GM23338 (cell line): ENCODE measurements around the gene PANK3. TPM values are rescaled to one million over a fixed set of nuclear protein-coding genes. Genes with fewer than 3 reads are reported as not detected.

Source experiments
- ATAC-seq: fragments of 200-7000 bp; cut with Tn5 transposase; 3 replicates; pipeline ENCODE4 v1.9.1; 2020
- DNase-seq: peaks from one replicate; pipeline ENCODE4 v3.0.0-alpha.2; 2015; ENCODE audit warnings: low spot score
- H2AFZ ChIP-seq: fragments of 200-600 bp; sonication (generic); 2 replicates; pipeline ENCODE4 v1.8.0; 2016; ENCODE audit warnings: antibody characterized with exemption, mild to moderate bottlenecking, moderate library complexity
- H3F3A ChIP-seq: fragments of 200-600 bp; sonication (generic); replicated peaks from 2 replicates; pipeline ENCODE4 v1.8.0; 2017; ENCODE audit warnings: antibody characterized with exemption, mixed run types, low read depth
- H3K27ac ChIP-seq: fragments of 200-600 bp; sonication (generic); 2 replicates; pipeline ENCODE4 v1.6.1; 2016; ENCODE audit warnings: low read depth
- H3K27me3 ChIP-seq: fragments of 200-600 bp; sonication (generic); 2 replicates; pipeline ENCODE4 v1.8.0; 2016; ENCODE audit warnings: mild to moderate bottlenecking, mixed run types, moderate library complexity; ENCODE audit not compliant: insufficient read depth
- H3K36me3 ChIP-seq: fragments of 200-600 bp; sonication (generic); 2 replicates; pipeline ENCODE4 v1.8.0; 2016; ENCODE audit warnings: mild to moderate bottlenecking; ENCODE audit not compliant: insufficient read depth
- H3K4me1 ChIP-seq: fragments of 200-600 bp; sonication (generic); 2 replicates; pipeline ENCODE4 v1.8.0; 2016; ENCODE audit warnings: mild to moderate bottlenecking, moderate library complexity; ENCODE audit not compliant: insufficient read depth
- H3K4me2 ChIP-seq: fragments of 200-600 bp; sonication (generic); 2 replicates; pipeline ENCODE4 v1.7.1; 2017; ENCODE audit warnings: mixed run types
- H3K4me3 ChIP-seq: fragments of 200-600 bp; sonication (generic); 2 replicates; pipeline ENCODE4 v1.6.1; 2016; ENCODE audit warnings: mixed run types
- H3K79me2 ChIP-seq: fragments of 200-600 bp; sonication (generic); replicated peaks from 2 replicates; pipeline ENCODE4 v1.8.0; 2017; ENCODE audit warnings: mild to moderate bottlenecking; ENCODE audit not compliant: insufficient read depth
- H3K9me2 ChIP-seq: fragments of 200-600 bp; sonication (generic); 2 replicates; pipeline ENCODE4 v1.8.0; 2017; ENCODE audit not compliant: insufficient read depth
- H4K20me1 ChIP-seq: fragments of 200-600 bp; sonication (generic); replicated peaks from 2 replicates; pipeline ENCODE4 v1.8.0; 2017; ENCODE audit warnings: mild to moderate bottlenecking; ENCODE audit not compliant: insufficient read depth
- H3K27ac Mint-ChIP-seq: 2 replicates; pipeline ENCODE4 v1.8.0; 2020; ENCODE audit warnings: inconsistent platforms, mild to moderate bottlenecking, moderate library complexity, mixed read lengths
- H3K27me3 Mint-ChIP-seq: 3 replicates; pipeline ENCODE4 v1.8.0; 2022; ENCODE audit warnings: low read depth, mild to moderate bottlenecking, moderate library complexity, mixed read lengths, inconsistent platforms; ENCODE audit not compliant: insufficient read depth, poor library complexity
- H3K36me3 Mint-ChIP-seq: 3 replicates; pipeline ENCODE4 v1.8.0; 2021; ENCODE audit warnings: low read depth, mild to moderate bottlenecking, inconsistent platforms, moderate library complexity, mixed read lengths
- H3K4me1 Mint-ChIP-seq: 3 replicates; pipeline ENCODE4 v1.8.0; 2020; ENCODE audit warnings: mild to moderate bottlenecking, inconsistent platforms, mixed read lengths
- H3K4me3 Mint-ChIP-seq: 3 replicates; pipeline ENCODE4 v1.8.0; 2021; ENCODE audit warnings: moderate library complexity, mild to moderate bottlenecking, inconsistent platforms, mixed read lengths
- H3K9me3 Mint-ChIP-seq: 3 replicates; pipeline ENCODE4 v1.8.0; 2020; ENCODE audit warnings: moderate library complexity, mild to moderate bottlenecking, inconsistent platforms, mixed read lengths
- CREB1 ChIP-seq: fragments of 250-450 bp; sonication (Bioruptor Pico); IDR thresholded peaks from 2 replicates; pipeline ENCODE4 v1.5.0; 2020; ENCODE audit warnings: low read depth, mild to moderate bottlenecking, moderate library complexity
- EZH2 ChIP-seq: fragments of 200-600 bp; sonication (generic); IDR thresholded peaks from one replicate; pipeline ENCODE4 v1.8.0; 2017; ENCODE audit warnings: antibody characterized with exemption, mild to moderate bottlenecking, low read depth; ENCODE audit not compliant: unreplicated experiment
- EZH2phosphoT487 ChIP-seq: fragments of 200-600 bp; sonication (generic); IDR thresholded peaks from one replicate; pipeline ENCODE4 v1.8.1; 2018; ENCODE audit warnings: antibody characterized with exemption; ENCODE audit not compliant: unreplicated experiment
- JUNB ChIP-seq: IDR thresholded peaks from one replicate; pipeline ENCODE4 v1.6.1; 2016; ENCODE audit warnings: antibody characterized with exemption; ENCODE audit not compliant: unreplicated experiment
- NANOG ChIP-seq: IDR thresholded peaks from 2 replicates; pipeline ENCODE4 v1.6.1; 2016; ENCODE audit warnings: antibody characterized with exemption, borderline replicate concordance
- POLR2AphosphoS5 ChIP-seq: IDR thresholded peaks from 2 replicates; pipeline ENCODE4 v1.6.1; 2016; ENCODE audit warnings: antibody characterized with exemption, low read depth
- REST ChIP-seq: IDR thresholded peaks from one replicate; pipeline ENCODE4 v1.6.1; 2018; ENCODE audit warnings: antibody characterized with exemption; ENCODE audit not compliant: unreplicated experiment
- STAT1 ChIP-seq: IDR thresholded peaks from one replicate; pipeline ENCODE4 v1.6.1; 2016; ENCODE audit warnings: antibody characterized with exemption; ENCODE audit not compliant: unreplicated experiment
- ZNF114 ChIP-seq: fragments of 250-450 bp; sonication (Bioruptor Pico); IDR thresholded peaks from 2 replicates; pipeline ENCODE4 v1.5.0; 2020; ENCODE audit warnings: mild to moderate bottlenecking, moderate library complexity
- ZNF331 ChIP-seq: fragments of 250-450 bp; sonication (Bioruptor Pico); IDR thresholded peaks from 2 replicates; pipeline ENCODE4 v1.5.0; 2020; ENCODE audit warnings: low read depth, mild to moderate bottlenecking, moderate library complexity
- polyA plus RNA-seq: library from polyadenylated mRNA; unstranded; fragments of >200 nt; fragmentation: Nextera tagmentation; extraction: Ambion mirVana; gene quantifications from 2 replicates; pipeline ENCODE4 v1.2.1, GENCODE V29; 2016
- total RNA-seq: library from RNA; depleted of rRNA; stranded (reverse); fragments of >200 nt; shearing (Covaris generic); gene quantifications from 2 replicates; pipeline ENCODE4 v1.2.3, GENCODE V29; 2014
- TF ChIP-seq, protein P1 (sequence below), 2 experiments: fragments of 200-600 bp in 1 of 2; sonication (generic) in 1 of 2; conservative IDR thresholded peaks; 2 replicates each; pipeline versions ENCODE4 v1.5.1 to v1.6.1; 2016 to 2017; ENCODE audit warnings: antibody characterized with exemption in 2 of 2, low read depth in 2 of 2, mild to moderate bottlenecking in 2 of 2, moderate library complexity in 1 of 2
- TF ChIP-seq, protein P2 (sequence below): IDR thresholded peaks from 2 replicates; pipeline ENCODE4 v1.6.1; 2016; ENCODE audit warnings: antibody characterized with exemption
- TF ChIP-seq, protein P3 (sequence below): fragments of 250-450 bp; sonication (Bioruptor Pico); IDR thresholded peaks from 2 replicates; pipeline ENCODE4 v1.5.0; 2020; ENCODE audit warnings: mild to moderate bottlenecking, moderate library complexity

The PANK3 gene
- total and polyA plus RNA-seq, 2 experiments from 2014 or later, result 17.0 to 91.6 TPM

- H3K9me3 Mint-ChIP-seq, result peaks cover 12% of the 10 kb centered on the region; the same call in 2 of the 3 replicates
- H4K20me1 ChIP-seq, result peaks cover 10% of the 10 kb centered on the region
- 0 out of 2 replicates have a peak, but pooled peaks cover 7% of the 10 kb centered on the region for H3F3A ChIP-seq
- no peak overlapping the region for H3K4me3 ChIP-seq
- no peak overlapping the region for H3K27ac ChIP-seq
- peaks cover 12% of the 10 kb centered on the region for H3K36me3 Mint-ChIP-seq
- no peak overlapping the region for H3K4me2 ChIP-seq
- no peaks in the 10 kb centered on the region; the same call in 1 of the 2 replicates for H3K36me3 ChIP-seq
- H3K27me3 ChIP-seq, result peaks cover 26% of the 10 kb centered on the region
- no peak overlapping the region for H3K4me3 Mint-ChIP-seq
- ATAC-seq (no peak), DNase-seq (no peak)
- peaks cover 21% of the 10 kb centered on the region for H3K4me1 ChIP-seq
- H3K27ac Mint-ChIP-seq, result no peak overlapping the region
- TF ChIP-seq ZNF114 (CRISPR knock-in tag) (no peak), ZNF331 (CRISPR knock-in tag) (no peak), JUNB (no peak), NANOG (no peak), CREB1 (CRISPR knock-in tag) (no peak), POLR2AphosphoS5 (no peak), EZH2phosphoT487 (no peak), EZH2 (no peak), STAT1 (no peak), REST (no peak)
- TF ChIP-seq, protein P1, sequence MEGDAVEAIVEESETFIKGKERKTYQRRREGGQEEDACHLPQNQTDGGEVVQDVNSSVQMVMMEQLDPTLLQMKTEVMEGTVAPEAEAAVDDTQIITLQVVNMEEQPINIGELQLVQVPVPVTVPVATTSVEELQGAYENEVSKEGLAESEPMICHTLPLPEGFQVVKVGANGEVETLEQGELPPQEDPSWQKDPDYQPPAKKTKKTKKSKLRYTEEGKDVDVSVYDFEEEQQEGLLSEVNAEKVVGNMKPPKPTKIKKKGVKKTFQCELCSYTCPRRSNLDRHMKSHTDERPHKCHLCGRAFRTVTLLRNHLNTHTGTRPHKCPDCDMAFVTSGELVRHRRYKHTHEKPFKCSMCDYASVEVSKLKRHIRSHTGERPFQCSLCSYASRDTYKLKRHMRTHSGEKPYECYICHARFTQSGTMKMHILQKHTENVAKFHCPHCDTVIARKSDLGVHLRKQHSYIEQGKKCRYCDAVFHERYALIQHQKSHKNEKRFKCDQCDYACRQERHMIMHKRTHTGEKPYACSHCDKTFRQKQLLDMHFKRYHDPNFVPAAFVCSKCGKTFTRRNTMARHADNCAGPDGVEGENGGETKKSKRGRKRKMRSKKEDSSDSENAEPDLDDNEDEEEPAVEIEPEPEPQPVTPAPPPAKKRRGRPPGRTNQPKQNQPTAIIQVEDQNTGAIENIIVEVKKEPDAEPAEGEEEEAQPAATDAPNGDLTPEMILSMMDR (conservative IDR thresholded peaks at IDR 0.05; ENCODE audit: low read depth in 2 of 2), result no peak
- TF ChIP-seq, protein P2, sequence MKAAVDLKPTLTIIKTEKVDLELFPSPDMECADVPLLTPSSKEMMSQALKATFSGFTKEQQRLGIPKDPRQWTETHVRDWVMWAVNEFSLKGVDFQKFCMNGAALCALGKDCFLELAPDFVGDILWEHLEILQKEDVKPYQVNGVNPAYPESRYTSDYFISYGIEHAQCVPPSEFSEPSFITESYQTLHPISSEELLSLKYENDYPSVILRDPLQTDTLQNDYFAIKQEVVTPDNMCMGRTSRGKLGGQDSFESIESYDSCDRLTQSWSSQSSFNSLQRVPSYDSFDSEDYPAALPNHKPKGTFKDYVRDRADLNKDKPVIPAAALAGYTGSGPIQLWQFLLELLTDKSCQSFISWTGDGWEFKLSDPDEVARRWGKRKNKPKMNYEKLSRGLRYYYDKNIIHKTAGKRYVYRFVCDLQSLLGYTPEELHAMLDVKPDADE, result no peak
- TF ChIP-seq, protein P3, sequence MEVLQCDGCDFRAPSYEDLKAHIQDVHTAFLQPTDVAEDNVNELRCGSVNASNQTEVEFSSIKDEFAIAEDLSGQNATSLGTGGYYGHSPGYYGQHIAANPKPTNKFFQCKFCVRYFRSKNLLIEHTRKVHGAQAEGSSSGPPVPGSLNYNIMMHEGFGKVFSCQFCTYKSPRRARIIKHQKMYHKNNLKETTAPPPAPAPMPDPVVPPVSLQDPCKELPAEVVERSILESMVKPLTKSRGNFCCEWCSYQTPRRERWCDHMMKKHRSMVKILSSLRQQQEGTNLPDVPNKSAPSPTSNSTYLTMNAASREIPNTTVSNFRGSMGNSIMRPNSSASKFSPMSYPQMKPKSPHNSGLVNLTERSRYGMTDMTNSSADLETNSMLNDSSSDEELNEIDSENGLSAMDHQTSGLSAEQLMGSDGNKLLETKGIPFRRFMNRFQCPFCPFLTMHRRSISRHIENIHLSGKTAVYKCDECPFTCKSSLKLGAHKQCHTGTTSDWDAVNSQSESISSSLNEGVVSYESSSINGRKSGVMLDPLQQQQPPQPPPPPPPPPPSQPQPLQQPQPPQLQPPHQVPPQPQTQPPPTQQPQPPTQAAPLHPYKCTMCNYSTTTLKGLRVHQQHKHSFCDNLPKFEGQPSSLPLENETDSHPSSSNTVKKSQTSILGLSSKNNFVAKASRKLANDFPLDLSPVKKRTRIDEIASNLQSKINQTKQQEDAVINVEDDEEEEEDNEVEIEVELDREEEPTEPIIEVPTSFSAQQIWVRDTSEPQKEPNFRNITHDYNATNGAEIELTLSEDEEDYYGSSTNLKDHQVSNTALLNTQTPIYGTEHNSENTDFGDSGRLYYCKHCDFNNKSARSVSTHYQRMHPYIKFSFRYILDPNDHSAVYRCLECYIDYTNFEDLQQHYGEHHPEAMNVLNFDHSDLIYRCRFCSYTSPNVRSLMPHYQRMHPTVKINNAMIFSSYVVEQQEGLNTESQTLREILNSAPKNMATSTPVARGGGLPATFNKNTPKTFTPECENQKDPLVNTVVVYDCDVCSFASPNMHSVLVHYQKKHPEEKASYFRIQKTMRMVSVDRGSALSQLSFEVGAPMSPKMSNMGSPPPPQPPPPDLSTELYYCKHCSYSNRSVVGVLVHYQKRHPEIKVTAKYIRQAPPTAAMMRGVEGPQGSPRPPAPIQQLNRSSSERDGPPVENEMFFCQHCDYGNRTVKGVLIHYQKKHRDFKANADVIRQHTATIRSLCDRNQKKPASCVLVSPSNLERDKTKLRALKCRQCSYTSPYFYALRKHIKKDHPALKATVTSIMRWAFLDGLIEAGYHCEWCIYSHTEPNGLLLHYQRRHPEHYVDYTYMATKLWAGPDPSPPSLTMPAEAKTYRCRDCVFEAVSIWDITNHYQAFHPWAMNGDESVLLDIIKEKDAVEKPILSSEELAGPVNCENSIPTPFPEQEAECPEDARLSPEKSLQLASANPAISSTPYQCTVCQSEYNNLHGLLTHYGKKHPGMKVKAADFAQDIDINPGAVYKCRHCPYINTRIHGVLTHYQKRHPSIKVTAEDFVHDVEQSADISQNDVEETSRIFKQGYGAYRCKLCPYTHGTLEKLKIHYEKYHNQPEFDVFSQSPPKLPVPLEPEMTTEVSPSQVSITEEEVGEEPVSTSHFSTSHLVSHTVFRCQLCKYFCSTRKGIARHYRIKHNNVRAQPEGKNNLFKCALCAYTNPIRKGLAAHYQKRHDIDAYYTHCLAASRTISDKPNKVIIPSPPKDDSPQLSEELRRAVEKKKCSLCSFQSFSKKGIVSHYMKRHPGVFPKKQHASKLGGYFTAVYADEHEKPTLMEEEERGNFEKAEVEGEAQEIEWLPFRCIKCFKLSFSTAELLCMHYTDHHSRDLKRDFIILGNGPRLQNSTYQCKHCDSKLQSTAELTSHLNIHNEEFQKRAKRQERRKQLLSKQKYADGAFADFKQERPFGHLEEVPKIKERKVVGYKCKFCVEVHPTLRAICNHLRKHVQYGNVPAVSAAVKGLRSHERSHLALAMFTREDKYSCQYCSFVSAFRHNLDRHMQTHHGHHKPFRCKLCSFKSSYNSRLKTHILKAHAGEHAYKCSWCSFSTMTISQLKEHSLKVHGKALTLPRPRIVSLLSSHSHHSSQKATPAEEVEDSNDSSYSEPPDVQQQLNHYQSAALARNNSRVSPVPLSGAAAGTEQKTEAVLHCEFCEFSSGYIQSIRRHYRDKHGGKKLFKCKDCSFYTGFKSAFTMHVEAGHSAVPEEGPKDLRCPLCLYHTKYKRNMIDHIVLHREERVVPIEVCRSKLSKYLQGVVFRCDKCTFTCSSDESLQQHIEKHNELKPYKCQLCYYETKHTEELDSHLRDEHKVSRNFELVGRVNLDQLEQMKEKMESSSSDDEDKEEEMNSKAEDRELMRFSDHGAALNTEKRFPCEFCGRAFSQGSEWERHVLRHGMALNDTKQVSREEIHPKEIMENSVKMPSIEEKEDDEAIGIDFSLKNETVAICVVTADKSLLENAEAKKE, result no peak
- H3K9me2 ChIP-seq, result no peaks in the 10 kb centered on the region
- H2AFZ ChIP-seq, result no peak overlapping the region
- H3K4me1 Mint-ChIP-seq, result peaks cover 35% of the 10 kb centered on the region; the same call in 2 of the 3 replicates
- H3K27me3 Mint-ChIP-seq, result peaks cover 33% of the 10 kb centered on the region
- H3K79me2 ChIP-seq, result no peaks in the 10 kb centered on the region
Measured at GRCh38 chr5:168531191-168531590, 48.0 kb downstream of the PANK3 start.
